ENCODE measurements around the gene ZGPAT.

Gene ZGPAT

DNA sequence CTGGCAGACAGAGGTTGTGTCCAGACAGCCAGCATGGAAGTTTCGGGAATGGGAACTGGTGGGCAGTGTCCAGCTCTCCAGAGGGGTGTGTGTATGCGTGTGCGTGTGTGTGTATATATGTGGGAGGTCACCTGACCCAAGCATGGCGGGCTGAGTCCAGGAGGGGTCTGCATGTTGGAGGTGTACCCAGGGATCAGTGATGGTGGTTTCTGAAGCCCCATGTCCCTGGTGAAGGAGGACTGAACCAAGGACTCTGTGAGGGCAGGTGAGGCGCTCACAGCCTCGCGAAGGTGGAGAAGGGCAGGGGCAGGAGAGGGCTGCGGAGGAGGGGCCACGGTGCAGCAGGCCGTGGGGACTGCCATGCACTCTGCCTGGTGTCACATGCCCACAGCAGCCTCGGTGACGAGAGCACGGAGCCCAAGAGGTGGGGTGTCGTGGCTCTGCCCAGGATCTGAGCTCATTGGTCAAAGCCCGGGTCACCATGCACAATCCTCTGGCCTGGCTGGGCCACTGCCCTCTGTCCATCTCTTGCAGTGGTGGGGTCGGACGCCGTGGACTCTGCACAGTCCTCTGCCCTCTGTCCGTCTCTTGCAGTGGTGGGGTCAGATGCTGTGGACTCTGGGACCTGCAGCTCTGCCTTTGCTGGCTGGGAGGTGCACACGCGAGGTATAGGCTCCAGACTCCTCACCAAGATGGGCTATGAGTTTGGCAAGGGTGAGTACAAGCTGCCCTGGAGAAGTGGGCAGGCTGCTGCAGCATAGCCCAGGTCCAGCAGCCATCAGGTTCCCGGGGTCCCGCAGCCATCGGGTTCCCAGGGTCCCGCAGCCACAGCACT is 26.5 kb downstream of the ZGPAT start:
- DNase-seq (ENCODE audit: low read depth) = no peak

DNA sequence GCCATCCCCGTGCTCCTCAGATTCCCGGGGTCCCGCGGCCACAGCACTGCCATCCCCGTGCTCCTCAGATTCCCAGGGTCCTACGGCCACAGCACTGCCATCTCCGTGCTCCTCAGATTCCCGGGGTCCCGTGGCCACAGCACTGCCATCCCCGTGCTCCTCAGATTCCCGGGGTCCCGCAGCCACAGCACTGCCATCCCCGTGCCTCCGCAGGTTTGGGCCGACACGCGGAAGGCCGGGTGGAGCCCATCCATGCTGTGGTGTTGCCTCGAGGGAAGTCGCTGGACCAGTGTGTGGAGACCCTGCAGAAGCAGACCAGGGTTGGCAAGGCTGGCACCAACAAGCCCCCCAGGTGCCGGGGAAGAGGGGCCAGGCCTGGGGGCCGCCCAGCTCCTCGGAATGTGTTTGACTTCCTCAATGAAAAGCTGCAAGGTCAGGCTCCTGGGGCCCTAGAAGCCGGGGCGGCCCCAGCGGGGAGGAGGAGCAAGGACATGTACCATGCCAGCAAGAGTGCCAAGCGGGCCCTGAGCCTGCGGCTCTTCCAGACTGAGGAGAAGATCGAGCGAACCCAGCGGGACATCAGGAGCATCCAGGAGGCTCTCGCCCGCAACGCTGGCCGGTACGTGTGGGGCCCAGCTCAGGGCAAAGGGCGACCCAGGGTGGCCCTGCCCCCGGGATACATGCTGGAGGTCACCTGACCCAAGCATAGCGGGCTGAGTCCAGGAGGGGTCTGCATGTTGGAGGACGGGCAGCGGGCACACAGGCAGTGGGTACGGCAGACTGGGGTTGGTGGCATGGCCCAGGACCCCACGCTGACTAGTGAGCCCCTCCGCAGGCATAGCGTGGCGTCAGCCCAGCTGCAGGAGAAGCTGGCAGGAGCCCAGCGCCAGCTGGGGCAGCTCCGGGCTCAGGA is 27.4 kb downstream of the ZGPAT start:
- DNase-seq (ENCODE audit: low read depth) = no peak

DNA sequence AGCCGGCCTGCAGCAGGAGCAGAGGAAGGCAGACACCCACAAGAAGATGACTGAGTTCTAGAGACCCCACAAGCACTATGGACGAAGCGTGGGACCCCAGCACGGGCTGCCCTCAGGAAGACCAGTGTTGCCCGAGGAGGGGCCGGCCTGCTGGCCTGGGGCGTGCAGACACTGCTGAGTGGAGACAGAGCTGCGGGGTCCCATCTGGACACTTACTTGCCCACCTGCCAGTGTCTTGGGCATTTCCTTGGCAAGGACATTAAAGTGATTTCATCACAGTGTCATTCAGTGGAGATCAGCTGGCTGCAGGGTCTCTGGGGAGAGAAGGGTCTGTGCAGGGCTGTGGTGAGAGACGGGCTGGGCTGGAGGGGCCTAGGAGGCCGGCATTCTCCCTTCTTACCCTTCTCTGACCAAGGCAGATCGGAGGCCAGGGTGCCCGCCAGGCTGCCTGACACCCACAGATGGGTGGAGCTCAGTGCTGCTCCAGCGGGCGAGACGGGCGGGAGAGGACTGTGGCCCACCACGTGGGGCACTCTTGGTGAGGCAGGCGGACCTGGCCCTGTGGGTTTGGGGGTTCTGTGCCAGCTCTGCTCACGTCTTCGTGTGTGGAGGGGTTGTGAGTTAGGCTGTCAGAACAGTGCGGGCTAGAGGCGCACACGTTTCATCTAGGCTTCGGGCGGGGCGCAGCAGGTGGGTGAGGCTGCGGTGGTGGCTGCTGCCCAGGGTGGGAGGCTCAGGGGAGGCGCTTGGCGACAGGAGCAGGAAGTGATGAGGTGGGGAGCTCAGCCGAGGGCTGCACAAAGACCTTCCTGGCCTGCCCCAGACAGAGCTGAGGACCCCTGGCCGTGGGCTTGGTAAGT is 28.2 kb downstream of the ZGPAT start, which contains the start of gene LIME1:
Gene LIME1, plus strand, starts transcription at position 806 of the 860 bp plus-strand sequence. CDS start 886 bp downstream, outside the sequence.
- DNase-seq (ENCODE audit: low read depth) = peak; percentile 57

DNA sequence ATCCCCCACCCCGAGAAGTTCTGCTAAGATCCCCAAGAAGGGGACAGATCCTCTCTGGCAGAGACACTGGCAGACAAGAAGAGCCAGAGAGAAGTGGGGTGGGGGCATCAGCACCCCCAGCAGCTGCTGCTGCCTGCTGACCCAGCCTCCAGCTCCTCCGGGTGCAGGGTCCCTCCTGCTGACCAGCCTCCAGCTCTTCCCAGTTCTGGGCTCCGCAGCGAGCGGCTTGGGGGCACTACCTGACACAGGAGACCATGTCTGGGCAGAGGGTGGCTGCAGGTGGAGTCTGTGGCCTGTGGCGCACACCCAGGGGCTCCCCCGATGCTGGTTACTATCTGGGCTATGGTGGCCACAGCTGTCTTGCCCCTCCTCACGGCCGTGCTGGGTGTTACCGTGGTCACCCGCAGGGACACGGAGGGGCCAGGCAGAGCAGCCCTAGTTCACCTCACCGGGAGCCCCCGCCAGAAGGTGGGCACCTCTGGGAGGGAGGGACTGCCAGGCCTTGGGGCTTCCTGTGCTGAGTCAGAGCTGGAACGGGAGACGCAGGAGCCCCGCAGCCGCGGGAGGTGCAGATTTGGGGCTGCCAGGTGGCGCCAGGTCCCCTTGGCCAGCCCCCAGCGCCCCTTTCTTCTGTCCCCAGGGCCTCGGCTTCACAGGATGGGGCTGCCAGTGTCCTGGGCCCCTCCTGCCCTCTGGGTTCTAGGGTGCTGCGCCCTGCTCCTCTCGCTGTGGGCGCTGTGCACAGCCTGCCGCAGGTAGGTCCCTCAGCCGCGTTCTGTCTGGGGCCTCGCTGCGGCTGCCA is 29.3 kb downstream of the ZGPAT start:
- peak; percentile 34 for DNase-seq (ENCODE audit: low read depth)

DNA sequence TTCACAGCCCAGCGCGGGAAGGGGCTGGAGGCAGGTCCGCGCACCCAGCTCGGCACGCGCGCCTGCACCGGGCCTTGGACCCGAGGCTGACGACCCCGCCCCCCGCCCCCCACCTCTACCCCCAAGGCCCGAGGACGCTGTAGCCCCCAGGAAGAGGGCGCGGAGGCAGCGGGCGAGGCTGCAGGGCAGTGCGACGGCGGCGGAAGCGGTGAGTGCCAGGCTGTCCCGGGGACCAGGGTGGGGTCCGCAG is 29.8 kb downstream of the ZGPAT start:
- no peak for DNase-seq (ENCODE audit: low read depth)

DNA sequence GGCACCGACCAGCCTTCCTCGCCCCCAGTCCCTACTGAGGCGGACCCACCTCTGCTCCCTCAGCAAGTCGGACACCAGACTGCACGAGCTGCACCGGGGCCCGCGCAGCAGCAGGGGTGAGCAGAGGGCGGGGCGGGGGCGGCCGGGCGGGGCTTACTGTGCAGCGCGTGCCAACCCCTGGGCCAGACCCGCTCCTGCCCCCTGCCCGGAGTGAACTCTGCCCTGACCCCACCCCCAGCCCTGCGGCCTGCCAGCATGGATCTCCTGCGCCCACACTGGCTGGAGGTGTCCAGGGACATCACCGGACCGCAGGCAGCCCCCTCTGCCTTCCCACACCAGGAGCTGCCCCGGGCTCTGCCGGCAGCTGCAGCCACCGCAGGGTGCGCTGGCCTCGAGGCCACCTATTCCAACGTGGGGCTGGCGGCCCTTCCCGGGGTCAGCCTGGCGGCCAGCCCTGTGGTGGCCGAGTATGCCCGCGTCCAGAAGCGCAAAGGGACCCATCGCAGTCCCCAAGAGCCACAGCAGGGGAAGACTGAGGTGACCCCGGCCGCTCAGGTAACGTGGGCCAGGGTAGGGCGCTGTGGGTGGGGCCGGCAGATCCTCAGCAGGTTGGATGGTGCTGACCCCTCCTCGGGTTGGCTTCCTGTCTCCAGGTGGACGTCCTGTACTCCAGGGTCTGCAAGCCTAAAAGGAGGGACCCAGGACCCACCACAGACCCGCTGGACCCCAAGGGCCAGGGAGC is 30.3 kb downstream of the ZGPAT start:
- no peak for DNase-seq (ENCODE audit: low read depth)

DNA sequence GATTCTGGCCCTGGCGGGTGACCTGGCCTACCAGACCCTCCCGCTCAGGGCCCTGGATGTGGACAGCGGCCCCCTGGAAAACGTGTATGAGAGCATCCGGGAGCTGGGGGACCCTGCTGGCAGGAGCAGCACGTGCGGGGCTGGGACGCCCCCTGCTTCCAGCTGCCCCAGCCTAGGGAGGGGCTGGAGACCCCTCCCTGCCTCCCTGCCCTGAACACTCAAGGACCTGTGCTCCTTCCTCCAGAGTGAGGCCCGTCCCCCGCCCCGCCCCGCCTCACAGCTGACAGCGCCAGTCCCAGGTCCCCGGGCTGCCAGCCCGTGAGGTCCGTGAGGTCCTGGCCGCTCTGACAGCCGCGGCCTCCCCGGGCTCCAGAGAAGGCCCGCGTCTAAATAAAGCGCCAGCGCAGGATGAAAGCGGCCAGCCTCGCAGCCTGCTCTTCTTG is 30.9 kb downstream of the ZGPAT start:
- peak; percentile 33 for DNase-seq (ENCODE audit: low read depth)

DNA sequence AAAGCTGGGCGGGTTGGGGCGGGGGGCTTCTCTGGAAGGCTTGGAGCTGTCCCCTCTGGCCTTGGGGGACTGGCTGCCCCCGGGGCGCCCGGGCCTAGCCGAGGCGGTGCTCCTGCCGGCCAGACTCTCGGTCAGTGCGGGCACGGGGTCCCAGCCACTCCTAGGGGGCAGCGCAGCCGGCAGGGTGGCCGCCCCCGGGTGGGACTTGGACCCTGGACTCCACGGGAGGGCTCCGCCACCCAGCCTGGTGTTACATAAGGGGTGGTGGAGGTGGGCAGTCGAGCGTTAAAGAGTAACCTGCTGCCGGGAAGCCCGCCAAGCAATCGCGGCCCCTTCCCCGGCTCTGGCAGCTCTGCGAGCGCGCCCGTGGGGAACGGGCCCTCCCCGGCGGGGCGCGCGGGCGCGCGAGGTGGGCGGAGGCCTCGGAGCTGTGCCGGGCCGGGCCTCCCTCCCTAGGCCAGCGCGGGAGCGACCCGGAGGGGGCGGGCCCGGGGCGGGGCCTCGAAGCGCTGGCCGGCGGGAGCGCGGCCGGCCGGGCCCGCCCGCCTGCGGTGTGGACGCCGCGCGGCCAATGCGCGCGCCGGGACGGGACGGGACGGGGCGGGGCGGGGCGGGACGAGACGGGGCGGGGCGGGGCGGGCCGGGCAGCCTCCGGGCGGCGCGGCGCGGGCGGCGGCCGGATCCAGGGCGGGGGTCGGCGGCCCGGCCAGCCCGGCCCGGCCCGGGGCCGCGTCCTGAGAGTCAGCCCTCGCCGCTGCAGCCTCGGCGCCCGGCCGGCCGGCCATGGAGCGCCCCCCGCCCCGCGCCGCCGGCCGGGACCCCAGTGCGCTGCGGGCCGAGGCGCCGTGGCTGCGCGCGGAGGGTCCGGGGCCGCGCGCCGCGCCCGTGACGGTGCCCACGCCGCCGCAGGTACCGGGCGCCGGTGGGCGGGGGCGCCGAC is 31.6 kb downstream of the ZGPAT start, which contains the start of gene SLC2A4RG:
Gene SLC2A4RG, plus strand, starts transcription at position 647 of the 940 bp plus-strand sequence. Its CDS starts 137 bp downstream, at position 784.
- DNase-seq (ENCODE audit: low read depth) = peak; percentile 71

DNA sequence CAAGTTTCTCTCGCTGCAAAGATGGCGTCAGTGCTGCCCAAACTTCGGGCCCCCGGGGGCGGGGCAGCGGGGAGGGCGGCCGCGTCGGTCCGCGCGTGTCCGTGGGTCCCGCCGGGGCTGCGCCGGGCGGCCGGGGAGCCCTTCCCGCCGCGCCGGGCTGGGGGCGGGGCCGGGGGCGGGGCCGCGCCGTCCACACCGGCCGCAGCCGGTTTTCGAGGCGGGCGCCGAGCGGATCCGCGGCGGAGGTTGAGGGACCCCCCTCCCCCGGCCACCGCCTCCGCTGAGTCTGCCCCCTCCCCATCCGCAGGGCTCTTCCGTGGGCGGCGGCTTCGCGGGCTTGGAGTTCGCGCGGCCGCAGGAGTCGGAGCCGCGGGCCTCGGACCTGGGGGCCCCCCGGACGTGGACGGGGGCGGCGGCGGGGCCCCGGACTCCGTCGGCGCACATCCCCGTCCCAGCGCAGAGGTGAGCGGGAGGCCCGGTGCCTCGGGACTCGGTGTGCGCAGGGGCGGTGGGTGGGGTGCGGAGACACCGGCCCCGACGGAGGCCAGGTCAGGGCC is 32.3 kb downstream of the ZGPAT start:
- DNase-seq (ENCODE audit: low read depth) = peak; percentile 31

DNA sequence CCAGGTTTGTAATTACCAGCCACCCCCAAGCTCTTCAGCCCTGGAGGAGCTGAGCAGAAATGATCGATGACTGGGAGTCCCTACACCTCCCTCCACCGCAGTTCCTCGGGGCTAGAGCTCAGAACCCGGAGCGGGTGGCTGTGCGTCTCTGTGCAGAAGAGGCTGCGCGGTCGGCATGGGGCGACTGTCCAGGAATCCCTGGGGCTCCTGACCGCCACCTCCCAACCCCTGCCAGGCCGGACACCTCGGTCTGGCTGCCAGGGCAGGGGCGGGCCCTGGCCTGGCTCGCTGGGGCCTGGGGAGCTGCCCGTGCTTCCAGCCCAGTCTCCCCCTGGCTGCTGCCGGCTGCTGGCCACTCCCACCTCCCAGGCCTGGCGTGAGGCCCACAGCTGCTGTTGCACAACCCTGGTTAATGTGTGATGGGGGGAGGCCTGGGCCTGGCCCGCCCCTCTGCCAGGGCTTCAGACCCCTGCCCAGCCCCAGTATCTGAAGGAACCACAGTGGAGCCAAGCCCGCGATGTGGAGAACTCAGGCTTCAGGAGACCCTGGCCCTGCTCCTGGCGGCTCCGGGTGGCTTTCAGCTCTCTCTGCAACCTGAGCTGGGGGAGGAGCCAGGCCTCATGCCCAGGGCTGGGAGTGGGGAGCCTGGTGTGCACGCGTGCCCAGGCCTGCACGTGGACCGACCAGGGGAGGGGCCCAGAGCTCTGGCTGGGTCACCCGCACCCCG is 33.0 kb downstream of the ZGPAT start:
- DNase-seq (ENCODE audit: low read depth) = no peak

DNA sequence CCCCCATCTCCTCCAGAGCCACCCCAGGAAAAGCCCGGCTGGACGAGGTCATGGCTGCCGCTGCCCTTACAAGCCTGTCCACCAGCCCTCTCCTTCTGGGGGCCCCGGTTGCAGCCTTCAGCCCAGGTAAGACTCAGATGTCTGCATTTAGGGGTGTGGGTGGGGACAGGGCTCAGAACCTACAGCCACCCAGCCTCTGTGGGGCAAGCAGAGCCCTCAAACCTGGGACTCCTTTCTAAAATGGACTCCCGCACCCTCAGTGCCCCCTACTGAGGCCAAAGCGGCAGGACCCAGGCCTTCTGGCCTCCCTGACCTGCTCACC is 33.5 kb downstream of the ZGPAT start:
- no peak for DNase-seq (ENCODE audit: low read depth)

DNA sequence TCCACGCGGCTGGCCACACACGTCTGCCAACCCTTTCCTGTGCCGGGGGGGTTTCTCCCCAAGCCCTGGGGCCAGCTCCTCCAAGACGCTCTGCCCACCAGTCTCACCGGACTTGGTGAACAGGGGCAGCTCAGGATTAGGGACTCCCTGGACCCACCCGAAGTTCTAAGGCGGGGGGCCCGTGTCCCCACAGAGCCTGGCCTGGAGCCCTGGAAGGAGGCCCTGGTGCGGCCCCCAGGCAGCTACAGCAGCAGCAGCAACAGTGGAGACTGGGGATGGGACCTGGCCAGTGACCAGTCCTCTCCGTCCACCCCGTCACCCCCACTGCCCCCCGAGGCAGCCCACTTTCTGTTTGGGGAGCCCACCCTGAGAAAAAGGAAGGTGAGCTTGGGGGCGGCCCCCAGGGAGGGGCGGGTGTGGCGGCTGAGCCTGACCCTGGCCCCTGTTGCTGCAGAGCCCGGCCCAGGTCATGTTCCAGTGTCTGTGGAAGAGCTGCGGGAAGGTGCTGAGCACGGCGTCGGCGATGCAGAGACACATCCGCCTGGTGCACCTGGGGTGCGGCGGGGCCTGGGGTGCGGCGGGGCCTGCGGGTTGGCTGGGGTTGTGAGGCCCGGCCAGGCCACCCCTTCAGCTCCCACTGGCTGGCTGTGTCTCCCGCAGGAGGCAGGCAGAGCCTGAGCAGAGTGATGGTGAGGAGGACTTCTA is 34.0 kb downstream of the ZGPAT start:
- no peak for DNase-seq (ENCODE audit: low read depth)

DNA sequence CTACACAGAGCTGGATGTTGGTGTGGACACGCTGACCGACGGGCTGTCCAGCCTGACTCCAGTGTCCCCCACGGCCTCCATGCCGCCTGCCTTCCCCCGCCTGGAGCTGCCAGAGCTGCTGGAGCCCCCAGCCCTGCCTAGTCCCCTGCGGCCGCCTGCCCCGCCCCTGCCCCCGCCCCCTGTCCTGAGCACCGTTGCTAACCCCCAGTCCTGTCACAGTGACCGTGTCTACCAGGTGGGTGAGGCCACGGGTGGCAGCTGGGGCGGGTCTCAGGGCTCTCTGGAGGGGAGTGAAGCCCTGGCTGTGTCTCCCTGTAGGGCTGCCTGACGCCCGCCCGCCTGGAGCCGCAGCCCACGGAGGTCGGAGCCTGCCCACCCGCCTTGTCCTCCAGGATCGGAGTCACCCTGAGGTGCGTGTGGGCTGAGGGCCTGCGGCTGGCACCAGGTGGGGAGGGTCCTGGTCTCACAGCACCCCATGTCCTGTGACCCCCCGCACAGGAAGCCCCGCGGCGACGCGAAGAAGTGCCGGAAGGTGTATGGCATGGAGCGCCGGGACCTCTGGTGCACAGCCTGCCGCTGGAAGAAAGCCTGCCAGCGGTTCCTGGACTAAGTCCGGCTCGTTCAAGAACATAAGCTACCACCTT is 34.7 kb downstream of the ZGPAT start:
- DNase-seq (ENCODE audit: low read depth) = no peak

DNA sequence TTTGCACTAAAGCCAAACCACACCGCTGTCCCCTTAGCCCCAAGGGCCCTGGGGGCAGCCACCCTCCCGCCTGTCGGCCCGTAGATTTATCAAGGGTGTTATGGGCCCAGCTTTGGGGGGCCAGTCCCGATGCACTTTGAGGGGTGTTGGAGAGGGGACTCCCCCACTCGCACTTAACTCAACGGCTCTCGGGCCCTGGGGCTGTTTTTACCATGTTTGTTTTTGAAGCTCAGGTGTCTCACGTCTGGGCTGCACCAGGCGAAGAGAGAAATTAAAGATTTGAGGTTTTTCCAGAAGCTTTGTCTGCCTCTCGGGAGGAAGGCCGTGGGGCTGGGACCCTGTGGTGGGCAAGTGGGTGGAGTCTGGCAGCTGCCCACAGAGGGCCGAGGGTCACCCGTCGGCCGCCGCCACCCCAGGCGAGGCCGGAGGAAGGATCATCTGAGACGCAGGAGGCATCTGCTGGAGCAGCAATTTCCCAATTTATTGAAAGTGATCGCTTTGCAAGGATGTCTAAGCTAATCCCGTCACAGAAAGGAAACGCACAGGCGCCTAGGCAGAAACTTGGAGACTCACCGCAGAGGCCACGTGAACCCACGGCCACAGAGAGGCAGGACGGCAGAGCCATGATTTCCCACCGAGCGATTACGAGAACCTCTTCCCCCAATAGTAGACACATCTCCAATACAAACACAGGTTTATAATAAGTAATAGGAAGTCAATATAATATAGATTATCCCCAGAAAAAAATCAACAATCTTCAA is 35.6 kb downstream of the ZGPAT start:
- no peak for DNase-seq (ENCODE audit: low read depth)

DNA sequence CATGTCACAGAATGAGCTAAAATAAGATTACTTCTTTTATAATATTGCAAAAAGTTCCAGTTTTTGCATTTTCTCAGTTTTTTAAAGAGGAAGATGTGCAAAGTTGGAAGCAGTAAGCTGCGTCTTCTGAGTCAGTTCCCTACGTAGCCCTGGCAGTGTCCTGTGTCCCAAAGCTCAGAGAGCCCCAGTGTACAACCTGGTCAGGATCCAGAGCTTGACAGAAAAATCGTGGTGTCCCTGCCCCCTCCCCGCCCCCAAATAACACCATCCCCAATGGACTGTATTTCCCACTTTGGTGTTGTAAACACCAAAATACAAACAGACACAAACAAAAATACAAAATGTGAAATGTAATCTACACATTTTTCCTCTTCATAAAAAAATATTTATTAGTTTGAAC is 36.3 kb downstream of the ZGPAT start:
- no peak for DNase-seq (ENCODE audit: low read depth)

DNA sequence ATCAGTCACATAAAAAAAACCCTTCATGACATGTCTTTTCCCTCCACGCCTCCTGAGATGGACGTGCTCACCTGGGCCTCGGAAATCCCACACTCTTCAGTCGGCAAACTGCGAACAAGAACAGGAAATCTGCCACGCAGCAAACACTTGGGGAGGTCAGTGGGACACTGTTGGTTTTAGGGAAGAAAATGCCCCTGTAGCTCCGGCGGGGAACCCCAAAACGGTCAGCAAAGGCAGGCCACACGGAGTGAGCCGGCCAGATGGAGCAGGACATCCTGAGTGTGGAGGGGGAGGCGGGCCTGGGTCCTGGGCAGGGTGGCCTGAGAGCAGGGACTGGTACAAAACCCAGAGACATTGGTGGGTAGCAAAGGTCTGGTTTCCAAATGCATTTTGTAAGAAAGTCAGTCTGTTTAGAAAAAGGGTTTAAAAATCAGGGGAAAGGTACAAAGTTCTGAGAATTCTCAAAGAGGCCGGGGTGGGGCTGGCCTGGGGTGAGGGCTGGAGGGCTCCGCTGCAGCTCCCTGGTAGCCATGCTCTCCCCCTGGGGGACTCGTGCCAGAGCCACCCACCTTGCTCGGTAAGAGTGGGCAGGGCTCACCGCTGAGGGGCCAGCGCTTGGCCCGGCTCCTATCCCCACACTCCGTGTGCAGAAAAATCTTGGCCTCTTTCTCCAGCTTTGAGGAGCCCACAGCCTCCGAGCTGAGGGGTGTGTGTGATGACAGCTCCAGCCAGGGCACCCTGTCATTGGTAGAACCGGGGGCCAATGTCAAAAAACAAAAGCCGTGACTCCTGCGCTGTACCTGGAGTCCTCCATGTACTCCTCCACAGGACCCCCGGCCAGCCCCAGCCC is 37.0 kb downstream of the ZGPAT start:
- DNase-seq (ENCODE audit: low read depth) = no peak
